Measurements from ENCODE around the gene RPS6KA2.

Gene RPS6KA2

DNA sequence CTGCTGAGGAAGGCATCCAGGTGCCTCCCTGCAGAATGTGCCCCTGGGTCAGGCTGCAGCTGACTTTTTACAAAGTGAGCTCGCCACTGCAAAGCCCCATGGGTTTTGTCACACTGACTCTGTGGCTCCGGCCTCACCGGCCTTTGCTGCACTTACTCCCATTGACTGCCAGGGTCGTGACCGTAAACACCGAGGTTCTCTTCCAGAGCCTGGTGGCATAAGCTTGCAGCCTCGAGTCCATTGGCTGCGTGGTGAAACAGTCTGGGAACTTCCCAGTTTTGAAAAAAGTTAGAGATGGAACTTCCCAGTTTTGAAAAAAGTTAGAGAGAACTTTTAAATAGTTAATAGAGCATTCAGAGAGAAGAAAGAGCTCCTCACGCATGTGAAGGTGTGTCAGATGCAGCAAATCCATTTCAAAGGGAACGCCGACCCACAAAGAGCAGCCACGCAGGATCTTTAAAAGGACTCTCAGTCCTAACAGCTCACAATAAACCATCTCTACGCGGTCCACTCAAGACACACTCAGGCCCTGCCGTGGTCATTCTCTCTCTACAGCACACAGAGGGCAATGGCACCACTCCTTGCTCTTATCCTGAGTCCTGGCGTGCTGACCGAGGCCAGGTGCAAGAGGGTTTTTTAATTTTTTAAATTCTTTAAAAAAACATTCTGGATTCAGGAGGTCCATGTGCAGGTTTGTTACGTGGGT is 53.4 kb downstream of the RPS6KA2 start:
- no peak for DNase-seq (ENCODE audit: low read depth)

DNA sequence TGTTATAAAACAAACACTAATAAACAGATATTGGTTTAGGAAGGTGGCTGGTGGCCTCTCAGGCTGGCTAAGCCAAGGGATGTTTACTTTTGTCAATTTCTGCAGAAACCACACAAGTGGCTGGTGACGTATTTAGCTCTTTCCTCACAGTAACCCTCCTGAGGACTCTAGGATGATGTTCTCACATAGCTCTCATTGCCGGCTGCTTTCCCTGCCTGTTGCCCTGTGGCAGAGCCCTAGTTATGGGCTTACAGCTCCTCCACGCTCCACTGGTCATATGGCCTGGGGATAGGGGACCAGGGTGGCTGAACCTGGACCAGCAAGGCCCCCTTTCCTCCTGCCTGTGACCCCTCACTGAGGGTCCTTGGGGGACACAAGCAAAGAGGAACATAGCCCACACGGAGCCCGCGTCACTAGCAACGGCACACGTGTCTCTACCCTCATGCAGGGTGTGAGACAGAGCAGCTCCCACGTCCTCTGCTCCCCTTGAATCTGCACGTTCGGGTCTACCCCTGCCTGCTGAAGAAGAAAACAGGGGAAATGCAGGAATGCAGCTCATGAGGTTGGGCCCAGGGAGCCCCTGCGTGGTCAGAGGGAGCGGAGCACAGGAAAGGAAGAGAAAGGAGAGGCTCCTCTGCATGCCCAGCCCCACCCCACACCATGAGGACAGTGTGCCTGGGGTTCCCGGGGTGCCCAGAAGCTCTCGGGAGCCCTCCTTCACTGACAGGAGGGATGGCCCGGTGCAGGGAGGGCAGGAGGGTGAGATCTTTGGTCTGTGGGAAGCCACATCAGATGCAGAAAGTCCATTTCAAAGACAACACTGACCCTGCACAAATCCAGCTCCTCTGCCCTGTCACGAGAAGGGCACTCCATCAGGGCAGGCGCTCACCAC is 54.4 kb downstream of the RPS6KA2 start:
- H3K4me3 ChIP-seq (ENCODE audit: low read length), result no peak overlapping the region
- DNase-seq (ENCODE audit: low read depth), result peak; percentile 64
- no peak for TF ChIP-seq CTCF (conservative IDR thresholded peaks at IDR 0.05; ENCODE audit: low read length)

More for the DNA sequence above, 53.4 kb downstream of the RPS6KA2 start:
- no peak overlapping the region for H3K4me3 ChIP-seq (ENCODE audit: low read length)
- no peak for TF ChIP-seq CTCF (conservative IDR thresholded peaks at IDR 0.05; ENCODE audit: low read length)

- no peak overlapping the region for H3K4me3 ChIP-seq (ENCODE audit: low read length)
- no peak for TF ChIP-seq CTCF (conservative IDR thresholded peaks at IDR 0.05; ENCODE audit: low read length)
- DNase-seq (ENCODE audit: low read depth), result no peak
These were observed 55.9 kb downstream of the RPS6KA2 start for GRCh38 chr6:166570929-166571713.

- TF ChIP-seq CTCF (conservative IDR thresholded peaks at IDR 0.05; ENCODE audit: low read length), result no peak
- DNase-seq (ENCODE audit: low read depth), result no peak
- H3K4me3 ChIP-seq (ENCODE audit: low read length), result no peak overlapping the region
These were observed 57.8 kb downstream of the RPS6KA2 start for GRCh38 chr6:166569206-166569605.

DNA sequence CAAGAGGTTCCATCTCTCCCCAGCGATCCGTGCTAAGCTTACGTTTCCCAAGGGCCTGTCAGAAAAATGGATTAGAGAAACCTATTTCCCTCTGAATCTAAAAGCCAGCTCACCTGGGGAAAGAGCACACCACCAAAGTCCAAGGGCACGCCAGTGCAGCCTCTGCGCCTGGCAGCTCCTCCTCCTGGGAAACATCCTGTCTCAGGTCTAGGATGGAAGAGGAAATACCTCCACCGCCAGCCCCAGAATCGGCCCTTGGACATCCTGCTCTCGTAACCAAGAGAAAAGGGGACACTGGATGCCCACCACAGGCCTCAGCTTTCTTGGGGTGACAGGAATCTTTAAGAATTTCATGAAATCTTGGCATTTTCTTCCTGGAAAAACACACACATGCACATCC is 59.2 kb downstream of the RPS6KA2 start:
- no peak for TF ChIP-seq CTCF (conservative IDR thresholded peaks at IDR 0.05; ENCODE audit: low read length)
- H3K4me3 ChIP-seq (ENCODE audit: low read length), result no peak overlapping the region
- DNase-seq (ENCODE audit: low read depth), result no peak

DNA sequence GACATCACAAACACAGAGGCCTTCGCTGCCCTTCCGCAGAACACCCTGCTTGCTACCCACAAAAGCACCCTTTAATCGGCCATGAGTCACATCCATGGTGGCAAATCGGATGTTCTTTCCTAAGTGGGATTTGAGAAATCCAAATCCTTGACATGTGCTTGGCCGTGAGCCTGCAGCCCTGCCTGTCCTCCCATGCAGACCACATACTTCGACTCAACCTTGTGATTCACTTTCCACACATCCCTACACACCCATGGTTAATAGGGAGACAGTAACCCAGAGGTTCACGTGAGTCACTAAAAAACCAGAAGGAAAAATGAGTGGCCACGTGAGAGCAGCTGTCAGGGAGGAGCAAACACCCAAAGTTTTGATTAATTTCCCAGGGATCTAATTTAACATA is 59.9 kb downstream of the RPS6KA2 start:
- DNase-seq (ENCODE audit: low read depth), result peak; percentile 96
- H3K4me3 ChIP-seq (ENCODE audit: low read length), result no peak overlapping the region
- no peak for TF ChIP-seq CTCF (conservative IDR thresholded peaks at IDR 0.05; ENCODE audit: low read length)

Data from AG10803 (cell line).